ENCODE data around the gene HDAC4. TPM values are rescaled to one million over a fixed set of nuclear protein-coding genes. Genes with fewer than 3 reads are reported as not detected.

Gene HDAC4
- total and polyA plus RNA-seq, 2 donors from 2014 or later: 2.2 to 56.8 TPM

DNA sequence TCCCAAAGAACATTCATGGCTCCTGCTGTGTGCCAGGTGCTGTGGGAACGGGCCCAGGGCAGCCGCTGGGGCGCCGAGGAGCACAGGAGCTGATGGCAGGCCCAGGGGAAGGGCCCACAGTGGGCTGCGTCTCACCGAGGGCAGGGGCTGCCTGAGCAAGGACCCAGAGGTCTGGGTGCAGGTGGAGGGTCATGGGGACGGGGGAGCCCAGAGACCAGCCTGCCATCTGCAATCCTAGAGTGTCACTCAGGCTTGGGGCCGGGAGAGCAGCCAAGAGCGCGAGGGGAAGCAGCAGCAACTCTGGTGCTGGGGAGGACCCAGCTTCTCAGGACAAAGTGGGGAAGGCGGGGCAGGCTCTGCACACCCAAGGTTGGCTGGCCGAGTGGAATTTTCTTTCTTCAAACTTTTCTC lies 207.4 kb downstream of the HDAC4 start:
- Histone ChIP-seq H3K9ac (ENCODE audit: low read length in 3 of 3) (no peak overlapping the region), H3K9me3 (ENCODE audit: control insufficient read depth in 2 of 3, insufficient read depth in 1 of 3, low read length in 3 of 3) (peaks cover 0 to 4% (median 0%) of the 10 kb centered on the region in 3 donors), H3K4me1 (ENCODE audit: control insufficient read depth in 2 of 3, insufficient read depth in 2 of 3, low read depth in 1 of 3, low read length in 3 of 3) (peaks cover 0 to 3% (median 0%) of the 10 kb centered on the region in 3 donors), H3K27me3 (ENCODE audit: control insufficient read depth, insufficient read depth, low read length) (no peaks in the 10 kb centered on the region), H3K4me3 (ENCODE audit: low read length in 3 of 3) (no peak overlapping the region), H3K27ac (ENCODE audit: low read depth in 2 of 2, low read length in 2 of 2) (no peak overlapping the region), H3K36me3 (ENCODE audit: control insufficient read depth in 2 of 3, insufficient read depth in 3 of 3, low read length in 3 of 3) (peaks cover under 1 to 14% (median 4%) of the 10 kb centered on the region in 3 donors)
- DNase-seq (peak in 2 of 5 donors; percentile 41 to 54), FAIRE-seq (no peak)
- intact Hi-C loops (cut with DNase I): no loop called here
- TF ChIP-seq, protein P1, sequence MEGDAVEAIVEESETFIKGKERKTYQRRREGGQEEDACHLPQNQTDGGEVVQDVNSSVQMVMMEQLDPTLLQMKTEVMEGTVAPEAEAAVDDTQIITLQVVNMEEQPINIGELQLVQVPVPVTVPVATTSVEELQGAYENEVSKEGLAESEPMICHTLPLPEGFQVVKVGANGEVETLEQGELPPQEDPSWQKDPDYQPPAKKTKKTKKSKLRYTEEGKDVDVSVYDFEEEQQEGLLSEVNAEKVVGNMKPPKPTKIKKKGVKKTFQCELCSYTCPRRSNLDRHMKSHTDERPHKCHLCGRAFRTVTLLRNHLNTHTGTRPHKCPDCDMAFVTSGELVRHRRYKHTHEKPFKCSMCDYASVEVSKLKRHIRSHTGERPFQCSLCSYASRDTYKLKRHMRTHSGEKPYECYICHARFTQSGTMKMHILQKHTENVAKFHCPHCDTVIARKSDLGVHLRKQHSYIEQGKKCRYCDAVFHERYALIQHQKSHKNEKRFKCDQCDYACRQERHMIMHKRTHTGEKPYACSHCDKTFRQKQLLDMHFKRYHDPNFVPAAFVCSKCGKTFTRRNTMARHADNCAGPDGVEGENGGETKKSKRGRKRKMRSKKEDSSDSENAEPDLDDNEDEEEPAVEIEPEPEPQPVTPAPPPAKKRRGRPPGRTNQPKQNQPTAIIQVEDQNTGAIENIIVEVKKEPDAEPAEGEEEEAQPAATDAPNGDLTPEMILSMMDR (IDR thresholded peaks at IDR 0.05; ENCODE audit: borderline replicate concordance, extremely low read depth, insufficient read depth): no peak

DNA sequence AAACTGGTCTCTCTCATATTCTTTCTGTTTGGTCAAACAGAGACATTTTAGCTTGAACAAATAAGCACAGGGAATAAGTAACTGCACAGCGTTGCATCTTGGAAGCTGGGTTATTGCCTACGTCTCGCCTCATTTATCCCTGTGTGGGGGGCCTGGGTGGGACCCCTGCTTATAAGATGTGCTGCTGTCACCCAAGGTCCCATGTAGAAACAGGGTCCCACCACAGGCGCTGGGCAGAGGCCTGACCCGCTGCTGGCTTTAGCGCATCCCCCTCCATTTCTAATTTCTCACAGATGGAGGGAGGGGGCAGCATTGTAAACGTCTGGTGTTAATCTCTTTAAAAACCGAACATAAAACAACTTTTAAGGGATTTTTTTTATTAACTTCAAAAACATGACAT lies 207.8 kb downstream of the HDAC4 start:
- Histone ChIP-seq H3K4me1 (ENCODE audit: control insufficient read depth in 2 of 3, insufficient read depth in 2 of 3, low read depth in 1 of 3, low read length in 3 of 3) (peaks cover 0 to 3% (median 0%) of the 10 kb centered on the region in 3 donors), H3K27me3 (ENCODE audit: control insufficient read depth, insufficient read depth, low read length) (no peaks in the 10 kb centered on the region), H3K4me3 (ENCODE audit: low read length in 3 of 3) (no peak overlapping the region), H3K36me3 (ENCODE audit: control insufficient read depth in 2 of 3, insufficient read depth in 3 of 3, low read length in 3 of 3) (peaks cover 2 to 16% (median 7%) of the 10 kb centered on the region in 3 donors), H3K9me3 (ENCODE audit: control insufficient read depth in 2 of 3, insufficient read depth in 1 of 3, low read length in 3 of 3) (peaks cover 0 to 4% (median 0%) of the 10 kb centered on the region in 3 donors), H3K27ac (ENCODE audit: low read depth in 2 of 2, low read length in 2 of 2) (no peak overlapping the region), H3K9ac (ENCODE audit: low read length in 3 of 3) (no peak overlapping the region)
- DNase-seq (peak in 2 of 5 donors; percentile 32 to 35), FAIRE-seq (no peak)
- TF ChIP-seq, protein P1 (IDR thresholded peaks at IDR 0.05; ENCODE audit: borderline replicate concordance, extremely low read depth, insufficient read depth): no peak
- intact Hi-C loops (cut with DNase I): no loop called here

DNA sequence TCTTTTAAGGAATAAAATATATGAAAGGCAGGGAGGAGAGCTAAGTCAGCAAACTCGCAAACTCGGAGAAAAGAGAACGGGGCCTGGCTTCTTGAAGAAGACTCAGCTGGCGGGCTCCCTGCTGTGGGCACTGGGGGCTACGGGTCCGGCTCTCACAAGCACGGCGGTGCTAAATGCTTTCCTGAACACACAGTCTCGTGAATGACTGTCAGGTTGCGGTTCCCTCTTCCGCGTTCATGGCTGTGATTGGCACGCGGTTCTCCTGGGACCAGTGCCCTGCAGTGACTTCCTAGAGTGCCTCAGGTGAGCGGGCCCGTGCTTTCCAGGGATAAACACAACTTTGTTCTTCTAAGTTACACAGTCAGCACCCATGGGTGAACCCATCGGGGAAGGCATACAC lies 208.4 kb downstream of the HDAC4 start:
- Histone ChIP-seq H3K27ac (ENCODE audit: low read depth in 2 of 2, low read length in 2 of 2) (no peak overlapping the region), H3K36me3 (ENCODE audit: control insufficient read depth in 2 of 3, insufficient read depth in 3 of 3, low read length in 3 of 3) (peaks cover 2 to 14% (median 9%) of the 10 kb centered on the region in 3 donors), H3K27me3 (ENCODE audit: control insufficient read depth, insufficient read depth, low read length) (no peaks in the 10 kb centered on the region), H3K9ac (ENCODE audit: low read length in 3 of 3) (no peak overlapping the region), H3K9me3 (ENCODE audit: control insufficient read depth in 2 of 3, insufficient read depth in 1 of 3, low read length in 3 of 3) (peaks cover 0 to 4% (median 0%) of the 10 kb centered on the region in 3 donors), H3K4me1 (ENCODE audit: control insufficient read depth in 2 of 3, insufficient read depth in 2 of 3, low read depth in 1 of 3, low read length in 3 of 3) (peaks cover 0 to 3% (median 0%) of the 10 kb centered on the region in 3 donors), H3K4me3 (ENCODE audit: low read length in 3 of 3) (no peak overlapping the region)
- TF ChIP-seq, protein P1 (IDR thresholded peaks at IDR 0.05; ENCODE audit: borderline replicate concordance, extremely low read depth, insufficient read depth): no peak
- FAIRE-seq (no peak), DNase-seq (peak in 2 of 5 donors; percentile 31 to 49)
- intact Hi-C loops (cut with DNase I): no loop called here
